Left renal cortex interstitium (tissue), 4 donors: Measurements from ENCODE around the gene LINC01488. TPM values are rescaled to one million over a fixed set of nuclear protein-coding genes. Genes with fewer than 3 reads are reported as not detected.

Experiments used
- DNase-seq, 4 donors: peaks; one replicate each; pipeline ENCODE4 v3.0.0-alpha.2; 2013; ENCODE audit warnings: low read depth in 4 of 4, low spot score in 2 of 4, missing footprints in 1 of 4
- polyA plus RNA-seq, 4 donors: library from polyadenylated mRNA; unstranded; fragments of 120-200 nt; gene quantifications; one replicate each; pipeline ENCODE4 v1.2.1, GENCODE V29; 2013; ENCODE audit not compliant: insufficient read length in 4 of 4

Gene LINC01488
- polyA plus RNA-seq, 4 donors: 0.06 to 0.09 (median 0.07) TPM

DNA sequence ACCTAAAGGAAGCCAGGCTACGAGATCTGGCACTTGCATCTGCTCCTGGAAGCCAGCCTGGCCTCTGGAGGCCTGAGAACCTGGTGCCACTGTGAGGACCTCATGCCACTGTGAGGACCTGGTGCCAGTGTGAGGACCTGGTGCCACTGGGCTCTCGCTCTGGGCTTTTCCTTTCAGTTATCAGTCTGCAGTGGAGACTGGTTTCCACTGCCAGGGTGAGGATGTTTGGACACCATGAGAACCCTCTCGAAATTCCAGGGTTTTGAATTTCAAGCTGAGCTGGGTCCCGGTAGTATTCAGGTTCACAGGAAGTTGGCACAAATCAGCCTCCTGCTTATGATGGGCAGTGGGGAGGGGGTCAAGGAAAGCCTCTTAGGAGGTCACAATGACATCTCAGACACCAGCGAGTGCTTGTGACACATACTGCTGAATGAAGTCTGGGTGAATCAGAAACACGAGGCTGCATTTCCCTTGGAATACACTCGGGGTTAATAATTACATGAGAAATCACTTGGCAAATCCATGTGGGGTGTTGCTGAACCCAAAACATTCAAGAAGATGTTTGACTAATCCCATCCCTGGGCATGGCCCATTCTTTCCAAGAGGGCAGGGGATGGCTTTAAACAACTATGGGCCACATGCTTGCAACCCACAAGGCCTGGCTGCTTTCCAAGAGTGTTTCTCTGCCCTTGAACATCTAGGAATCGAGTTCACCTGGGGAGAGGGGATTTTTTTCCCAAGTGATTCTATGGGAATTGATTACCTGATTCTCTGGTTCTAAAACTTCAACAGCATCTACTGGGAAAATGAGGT, 60.2 kb downstream of the LINC01488 start:
- DNase-seq: no peak

DNA sequence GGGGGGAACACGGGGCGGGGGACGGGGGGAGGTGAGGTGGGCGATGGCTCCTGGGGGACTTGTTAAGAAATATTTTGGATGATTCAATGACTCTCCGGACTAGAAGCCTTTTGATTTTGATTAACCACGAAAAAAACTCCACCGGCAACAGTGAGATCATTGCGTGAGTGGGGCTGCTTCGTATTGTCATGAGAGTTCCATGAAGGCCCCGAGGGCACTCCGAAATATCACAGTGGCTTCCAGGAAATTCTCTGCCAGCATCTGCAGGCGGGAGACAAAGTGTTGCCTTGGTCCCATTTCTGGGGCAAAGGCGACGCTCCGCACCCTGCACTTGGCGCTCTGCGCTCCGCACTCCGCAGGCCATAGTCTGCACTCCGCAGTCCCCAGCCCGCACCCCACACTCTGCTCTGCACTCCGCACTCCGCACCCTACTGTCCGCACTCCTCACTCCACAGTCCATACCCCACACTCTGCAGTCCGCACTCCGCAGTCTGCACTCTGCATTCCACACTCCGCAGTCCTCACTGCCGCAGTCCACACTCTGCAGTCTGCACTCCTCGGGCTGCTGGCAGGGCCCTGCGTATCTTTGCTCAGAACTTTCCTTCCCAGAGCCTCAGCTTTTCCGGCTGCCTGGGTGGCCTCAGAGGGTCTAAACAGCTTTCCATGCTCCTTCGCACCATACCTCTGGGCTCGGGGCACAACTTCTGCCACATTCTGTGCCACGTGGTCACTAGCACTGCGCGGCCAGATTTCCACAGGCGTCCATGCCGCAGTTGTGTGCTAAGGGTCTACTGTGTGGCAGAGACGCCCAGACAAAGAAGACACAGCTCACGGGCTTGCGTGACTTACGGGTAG, 61.1 kb downstream of the LINC01488 start:
- DNase-seq: no peak

Other genes with a start within 250 kb of the LINC01488 start
- gene MYEOV, start 187.5 kb upstream of the LINC01488 start, polyA plus RNA-seq: 1 to 10 TPM; 3.5 to 7.0 (median 5.4) TPM
- gene CCND1, start 159.5 kb downstream of the LINC01488 start, polyA plus RNA-seq: 100 to 1,000 TPM; 116 to 169 (median 149) TPM
- gene LTO1, start 193.7 kb downstream of the LINC01488 start, polyA plus RNA-seq: 10 to 100 TPM; 18.7 to 35.7 (median 30.0) TPM
- 1 to 10 TPM in 2 of 4 donors, under 1 TPM in 2; 0.43 to 2.3 (median 1.1) TPM for gene FGF19, start 222.4 kb downstream of the LINC01488 start, polyA plus RNA-seq